WERI-Rb-1 (cell line): Measurements from ENCODE around the gene ADCY5.

Source experiments
- DNase-seq: peaks from one replicate; pipeline ENCODE4 v3.0.0-alpha.2; 2020
- H3K27ac ChIP-seq: fragments of 250-450 bp; sonication (Bioruptor Pico); 2 replicates; pipeline ENCODE4 v1.5.1; 2020; ENCODE audit warnings: mild to moderate bottlenecking, moderate library complexity
- H3K27me3 ChIP-seq: fragments of 250-450 bp; sonication (Bioruptor Pico); 2 replicates; pipeline ENCODE4 v1.5.1; 2021; ENCODE audit warnings: mild to moderate bottlenecking, low read depth, moderate library complexity; ENCODE audit not compliant: insufficient read depth, severe bottlenecking
- H3K36me3 ChIP-seq: fragments of 250-450 bp; sonication (Bioruptor Pico); 2 replicates; pipeline ENCODE4 v1.5.1; 2020; ENCODE audit warnings: mild to moderate bottlenecking, moderate library complexity
- H3K4me3 ChIP-seq: 2 replicates; pipeline ENCODE4 v1.5.1; 2011; ENCODE audit warnings: low read depth, mild to moderate bottlenecking, control low read depth, low read length
- H3K9me3 ChIP-seq: fragments of 250-450 bp; sonication (Bioruptor Pico); 2 replicates; pipeline ENCODE4 v1.5.1; 2021; ENCODE audit warnings: mild to moderate bottlenecking, moderate library complexity; ENCODE audit not compliant: severe bottlenecking
- CTCF ChIP-seq: IDR thresholded peaks from 2 replicates; pipeline ENCODE4 v1.5.1; 2011; ENCODE audit warnings: low read depth, mild to moderate bottlenecking, control low read depth, inconsistent platforms, low read length

Gene ADCY5

GRCh38 chr3:123446610-123447109 is 2.2 kb downstream of the ADCY5 start:
- DNase-seq: no peak
- H3K27me3 ChIP-seq: peaks cover 4% of the 10 kb centered on the region
- H3K27ac ChIP-seq: no peak overlapping the region
- no peak overlapping the region for H3K4me3 ChIP-seq
- no peak for TF ChIP-seq CTCF
- H3K9me3 ChIP-seq: no peaks in the 10 kb centered on the region
- H3K36me3 ChIP-seq: no peaks in the 10 kb centered on the region

DNA sequence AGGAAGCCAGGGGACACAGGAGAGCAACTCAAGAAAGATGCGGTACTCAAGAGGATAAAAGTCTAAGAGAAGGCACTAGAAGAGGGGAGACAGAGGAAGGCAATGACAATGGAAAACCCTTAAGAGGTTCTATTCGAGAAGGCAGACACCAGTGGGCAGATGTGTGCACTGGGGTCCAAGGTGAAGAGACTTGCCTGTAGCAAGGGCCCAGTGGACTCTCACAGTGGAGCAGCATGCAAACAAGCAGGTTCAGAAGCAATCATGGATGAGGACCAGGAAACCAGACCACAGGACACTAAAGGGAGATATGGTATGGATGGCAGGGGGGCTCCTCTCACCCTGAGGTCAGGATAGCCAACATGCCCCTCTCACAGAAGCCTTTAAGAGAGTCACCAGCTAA is 2.7 kb downstream of the ADCY5 start:
- no peak overlapping the region for H3K4me3 ChIP-seq
- no peaks in the 10 kb centered on the region for H3K9me3 ChIP-seq
- no peak for TF ChIP-seq CTCF
- no peak for DNase-seq
- no peak overlapping the region for H3K27ac ChIP-seq
- H3K36me3 ChIP-seq: no peaks in the 10 kb centered on the region
- H3K27me3 ChIP-seq: peaks cover 4% of the 10 kb centered on the region

DNA sequence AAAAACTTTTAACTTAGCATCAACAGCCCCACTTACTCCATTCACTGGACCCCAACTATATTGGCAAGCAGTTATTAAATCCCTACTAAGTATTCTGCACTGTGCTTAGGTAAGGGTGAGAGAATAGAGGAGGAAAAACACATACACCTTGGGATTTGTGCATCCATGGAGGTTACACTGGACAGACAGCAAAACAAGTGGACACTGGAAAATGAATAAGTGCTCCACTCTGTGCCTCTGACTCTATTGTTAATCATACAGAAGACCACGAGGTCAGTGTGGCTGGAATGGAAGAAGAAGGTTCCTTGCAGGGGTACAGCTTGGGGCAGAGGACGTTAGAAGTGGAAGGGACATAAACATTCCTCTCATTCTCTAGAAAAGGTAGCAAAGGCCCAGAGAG is 3.2 kb downstream of the ADCY5 start:
- Histone ChIP-seq H3K9me3 (no peaks in the 10 kb centered on the region), H3K27me3 (peaks cover 4% of the 10 kb centered on the region), H3K27ac (no peak overlapping the region), H3K36me3 (no peaks in the 10 kb centered on the region), H3K4me3 (no peak overlapping the region)
- TF ChIP-seq CTCF: no peak
- no peak for DNase-seq

- no peaks in the 10 kb centered on the region for H3K9me3 ChIP-seq
- no peak overlapping the region for H3K4me3 ChIP-seq
- H3K36me3 ChIP-seq: no peaks in the 10 kb centered on the region
- H3K27me3 ChIP-seq: peaks cover 4% of the 10 kb centered on the region
- H3K27ac ChIP-seq: no peak overlapping the region
- TF ChIP-seq CTCF: 0 out of 2 replicates have a peak, but pooled peaks have one; percentile 25
- no peak for DNase-seq
Observed at GRCh38 chr3:123444744-123445143, 4.1 kb downstream of the ADCY5 start.

DNA sequence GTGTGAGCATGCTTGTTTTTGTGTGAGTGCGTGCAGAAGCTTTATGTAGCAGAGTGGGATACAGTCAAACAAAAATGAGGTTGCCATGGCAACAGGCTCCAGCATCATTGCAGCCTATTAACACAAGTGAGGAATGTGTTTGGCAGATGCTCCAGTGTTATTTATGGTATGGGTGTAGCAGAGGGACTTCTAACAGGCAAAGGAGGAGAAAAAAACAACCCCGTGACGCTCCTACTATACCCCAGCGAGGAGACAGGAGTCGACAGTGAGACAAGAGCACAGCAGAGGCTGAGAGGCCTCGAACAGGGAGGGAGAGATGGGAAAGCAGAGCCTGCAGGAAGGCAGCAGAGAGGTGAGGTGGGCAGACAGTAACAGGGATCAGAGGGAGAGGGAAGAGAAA is 4.9 kb downstream of the ADCY5 start:
- Histone ChIP-seq H3K27ac (no peak overlapping the region), H3K9me3 (no peaks in the 10 kb centered on the region), H3K36me3 (no peaks in the 10 kb centered on the region), H3K27me3 (peaks cover 4% of the 10 kb centered on the region), H3K4me3 (no peak overlapping the region)
- no peak for DNase-seq
- no peak for TF ChIP-seq CTCF

DNA sequence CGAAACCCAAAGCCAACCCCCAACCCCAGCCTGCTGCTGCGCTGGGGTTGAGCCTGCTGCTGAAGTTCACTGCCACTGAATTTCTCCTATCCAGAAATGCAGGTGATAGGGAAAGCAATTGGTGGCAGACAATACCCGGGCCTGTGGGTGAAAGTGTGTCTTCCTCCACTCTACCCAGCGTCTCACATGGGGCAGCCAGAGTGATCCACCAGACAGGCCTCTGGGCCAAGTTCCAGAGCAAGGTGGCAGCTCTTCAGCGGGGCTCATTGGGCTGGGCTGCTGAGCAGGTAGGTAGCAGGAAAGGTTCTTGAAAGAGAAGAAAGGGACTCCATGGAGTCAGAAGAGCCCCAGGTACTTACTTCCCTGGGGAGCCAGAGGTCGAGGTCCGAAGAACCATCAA is 6.0 kb downstream of the ADCY5 start:
- TF ChIP-seq CTCF: no peak
- no peak for DNase-seq
- Histone ChIP-seq H3K9me3 (no peaks in the 10 kb centered on the region), H3K27me3 (no peaks in the 10 kb centered on the region), H3K27ac (no peak overlapping the region), H3K36me3 (no peaks in the 10 kb centered on the region), H3K4me3 (no peak overlapping the region)
